Activated naive CD8-positive, alpha-beta T cell treated with anti-CD3 and anti-CD28 coated beads, Interleukin-2, amount 50 U/mL, for 16 hours (primary cell): Measurements from ENCODE around the gene ACAP3.

Experiments used
- DNase-seq: peaks from one replicate; pipeline ENCODE4 v3.0.0-alpha.2; 2020; ENCODE audit warnings: low read depth, low spot score

Gene ACAP3

DNA sequence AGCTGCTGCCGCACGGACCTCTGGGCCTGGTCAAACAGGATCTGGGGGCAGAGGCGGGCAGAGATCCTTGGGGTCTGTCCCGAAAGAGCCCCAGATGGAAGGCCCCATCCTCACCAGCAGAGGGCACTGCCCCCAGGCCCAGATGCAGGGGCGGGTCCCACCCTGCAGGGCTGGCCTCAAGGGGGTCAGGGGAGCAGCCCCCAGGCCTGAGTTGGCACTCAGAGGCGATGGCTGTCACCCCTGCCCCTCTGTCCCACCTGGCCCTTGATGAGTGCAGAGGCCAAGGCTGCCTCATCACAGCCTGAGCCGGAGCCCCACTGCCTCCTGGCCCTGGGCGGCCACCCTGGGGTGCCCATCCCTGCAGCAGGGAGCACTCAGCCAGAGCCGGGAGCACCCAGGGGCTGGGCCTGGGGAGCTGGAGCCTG, 5.7 kb downstream of the ACAP3 start:
- DNase-seq = no peak

DNA sequence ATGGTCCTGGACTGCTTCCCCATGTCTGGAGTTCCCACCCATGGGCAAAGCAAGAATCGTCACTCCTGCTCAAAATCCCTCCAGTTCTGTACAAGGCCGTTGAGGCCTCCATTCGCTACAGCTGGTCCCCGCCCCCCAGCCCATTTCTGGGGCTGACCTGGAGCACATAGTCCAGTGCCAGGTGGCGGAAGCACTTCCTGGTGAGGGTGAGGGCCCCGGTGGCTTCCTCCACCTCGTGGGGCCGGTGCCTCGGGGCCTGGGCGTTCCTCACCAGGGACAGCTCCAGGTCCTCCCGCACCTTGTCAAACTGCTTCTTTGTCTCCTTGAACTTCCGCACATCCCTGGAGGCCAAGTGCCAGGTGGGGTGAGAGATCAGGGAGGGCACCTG, 7.4 kb downstream of the ACAP3 start:
- DNase-seq = no peak

DNA sequence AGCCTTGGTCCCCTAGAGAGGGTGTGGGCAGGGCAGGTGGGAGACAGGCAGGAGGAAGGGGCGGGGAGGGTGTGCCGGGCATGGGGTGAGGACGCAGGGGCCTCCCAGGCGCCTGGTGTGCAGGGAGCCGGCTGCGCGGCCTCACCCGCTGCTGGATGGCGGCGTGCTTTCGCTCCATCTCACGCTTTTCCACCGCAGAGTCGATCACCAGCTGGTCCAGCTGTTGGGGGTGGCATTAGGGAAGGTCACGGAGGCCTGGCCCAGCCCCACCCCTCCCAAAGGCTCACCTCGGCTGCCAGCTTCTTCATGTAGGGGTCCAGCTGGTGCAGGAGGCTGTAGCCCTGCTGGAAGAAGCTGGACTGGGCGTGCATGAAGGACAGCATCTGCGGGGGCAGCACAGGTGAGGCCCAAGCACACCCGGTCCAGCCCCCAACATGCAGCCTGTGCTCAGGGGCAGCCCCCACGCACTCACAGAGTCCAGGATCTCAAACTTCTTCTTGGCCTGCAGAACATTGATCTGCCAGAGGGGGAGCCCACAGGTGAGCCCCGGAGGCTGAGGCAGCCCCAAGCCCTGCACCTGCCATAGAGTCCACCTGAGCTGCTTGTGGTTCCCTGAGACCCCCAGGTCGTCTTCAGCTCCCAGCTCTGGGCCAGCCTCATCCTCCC, 7.9 kb downstream of the ACAP3 start:
- DNase-seq = no peak

DNA sequence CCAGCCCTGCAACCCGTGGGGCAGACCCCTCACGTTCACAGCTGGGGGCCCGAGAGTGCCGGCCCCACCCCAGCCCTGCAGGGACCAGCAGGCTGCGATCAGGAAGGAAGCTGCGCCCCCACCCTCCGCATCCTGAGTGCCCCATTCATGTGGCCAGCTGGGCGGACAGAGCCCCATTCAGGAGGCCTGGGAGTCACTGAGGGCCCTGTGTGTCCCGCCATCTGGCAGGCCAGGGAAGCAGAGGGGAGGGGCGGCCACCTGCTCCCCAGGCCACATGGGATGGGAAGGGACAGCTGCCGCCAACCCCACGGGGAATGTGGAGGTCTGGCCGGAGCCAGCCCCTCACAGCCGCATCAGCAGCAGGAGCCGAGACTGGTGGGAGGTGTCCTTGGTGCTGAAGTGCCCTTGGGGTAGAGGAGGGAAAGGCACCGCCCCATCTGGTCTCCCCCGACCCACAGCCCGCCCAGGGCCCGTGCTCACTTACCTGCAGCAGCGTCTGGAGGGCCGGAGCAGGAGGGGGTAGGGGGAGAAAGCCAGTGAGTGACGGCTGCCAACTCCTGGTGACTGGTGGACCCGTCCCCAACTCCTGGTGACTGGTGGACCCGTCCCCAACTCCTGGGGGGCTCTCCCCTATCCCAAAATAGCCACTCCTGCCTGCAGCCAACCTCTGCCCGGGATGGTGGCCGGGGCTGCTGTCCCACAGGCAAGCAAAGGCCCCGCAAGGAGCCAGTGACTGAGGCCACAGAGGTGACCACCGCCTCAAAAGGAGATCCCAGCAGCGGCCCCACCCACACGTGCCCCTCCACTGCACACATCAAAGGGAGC, 8.7 kb downstream of the ACAP3 start:
- DNase-seq = no peak

DNA sequence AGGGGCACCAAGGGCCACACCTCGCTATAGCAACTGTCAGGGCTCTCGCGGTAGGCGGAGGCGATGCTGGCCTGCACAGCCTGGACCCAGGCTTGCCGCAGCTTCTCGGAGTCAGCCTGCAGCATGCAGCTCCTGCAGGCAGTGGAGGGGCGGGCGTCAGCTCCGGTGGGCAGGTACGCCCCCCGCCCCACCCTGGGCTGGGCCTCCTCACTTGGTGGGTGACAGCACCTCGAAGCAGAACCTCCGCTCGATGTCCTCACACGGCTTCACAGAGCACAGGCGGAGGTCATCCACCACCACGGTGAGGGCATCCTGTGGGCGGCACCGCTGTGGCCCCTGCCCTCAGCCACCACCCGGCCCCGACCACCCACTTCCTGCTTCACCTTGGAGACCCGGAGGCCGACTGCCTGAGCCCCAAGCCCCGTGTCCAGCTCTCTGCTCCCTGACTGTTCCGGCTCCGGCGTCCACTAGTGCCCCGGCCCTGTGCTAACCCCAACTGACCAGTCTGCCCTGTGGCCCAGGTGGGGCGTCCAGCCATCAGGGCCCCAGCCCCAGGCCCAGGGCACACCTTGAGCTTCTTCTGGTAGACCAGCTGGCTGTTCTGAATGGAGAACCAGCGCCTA, 9.8 kb downstream of the ACAP3 start:
- no peak for DNase-seq

DNA sequence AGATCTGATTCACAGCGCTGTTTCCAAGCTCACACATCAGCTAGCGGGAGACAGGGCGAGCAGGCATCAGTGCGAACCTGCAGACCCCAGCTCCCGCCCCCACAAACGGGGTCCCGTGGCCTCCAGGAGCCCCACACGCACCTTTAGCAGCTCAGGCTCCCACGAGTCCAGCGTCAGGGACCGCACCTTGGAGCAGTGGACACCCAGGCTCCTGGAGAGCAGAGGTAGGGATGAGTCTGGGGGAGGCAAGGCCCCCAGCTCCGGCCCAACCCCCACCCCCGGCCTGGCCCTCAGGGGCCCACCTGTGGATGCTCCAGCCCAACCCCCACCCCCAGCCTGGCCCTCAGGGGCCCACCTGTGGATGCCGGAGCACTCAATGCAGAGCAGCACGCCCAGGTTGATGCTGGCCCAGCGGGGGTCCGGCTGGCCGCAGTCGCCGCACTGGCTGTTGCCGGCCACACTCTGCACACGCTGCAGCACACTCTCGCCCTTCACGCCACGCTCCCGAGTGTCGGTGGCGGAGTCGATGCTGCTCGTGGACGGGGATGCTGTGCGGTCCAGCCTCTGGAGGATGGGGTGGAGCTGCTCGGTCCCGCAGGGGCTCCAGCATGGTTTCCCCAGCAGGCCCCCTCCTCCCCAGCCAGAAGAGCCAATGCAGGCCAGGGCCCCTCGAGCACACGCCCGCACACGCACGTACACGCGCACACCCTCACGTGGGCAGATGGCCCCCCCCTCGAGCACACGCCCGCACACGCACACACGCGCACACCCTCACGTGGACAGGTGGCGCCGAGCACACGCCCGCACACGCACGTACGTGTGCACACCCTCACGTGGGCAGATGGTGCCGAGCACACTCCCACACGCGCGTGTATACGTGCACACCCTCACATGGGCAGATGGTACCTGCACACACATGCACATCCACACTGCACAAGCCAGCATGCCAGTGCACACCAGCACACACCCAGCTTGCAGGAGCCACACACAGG, 11.4 kb downstream of the ACAP3 start:
- no peak for DNase-seq

DNA sequence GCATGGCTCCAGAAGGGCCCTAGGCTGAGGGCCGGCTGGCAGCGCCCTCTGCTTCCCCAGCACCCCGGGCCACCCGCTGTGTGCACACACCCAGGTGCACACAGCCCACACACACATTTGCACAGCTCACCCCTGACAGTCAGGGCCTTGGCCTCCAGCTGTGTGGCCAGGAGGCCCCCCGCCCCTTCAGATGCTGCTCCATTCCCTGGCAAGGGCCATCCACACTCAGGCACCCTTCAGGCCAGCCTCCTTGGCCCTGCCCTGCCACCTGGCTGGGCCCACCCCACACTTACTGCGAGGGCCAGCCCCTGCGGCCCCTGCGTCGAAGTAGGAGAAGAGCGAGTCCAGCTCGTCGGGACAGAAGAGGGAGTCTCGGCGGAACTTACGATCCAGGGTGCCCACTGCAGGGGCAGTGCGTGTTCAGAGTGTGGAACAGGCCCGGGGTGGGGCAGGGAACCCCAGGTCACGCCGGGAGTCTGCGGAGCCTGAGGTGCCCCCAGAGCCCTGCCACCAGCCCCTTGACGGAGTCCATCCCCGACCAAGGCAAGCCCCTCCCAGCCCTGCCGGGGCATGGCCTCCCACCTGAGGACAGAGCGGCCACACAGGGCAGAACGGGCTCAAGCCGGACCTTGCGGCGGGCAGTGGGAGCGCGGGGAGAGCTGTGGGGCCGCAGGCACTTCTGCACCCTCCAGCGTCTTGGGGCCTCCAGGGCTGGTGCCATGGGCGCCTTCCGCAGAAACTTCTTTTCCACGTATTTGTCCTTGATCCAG, 12.4 kb downstream of the ACAP3 start:
- DNase-seq = no peak

DNA sequence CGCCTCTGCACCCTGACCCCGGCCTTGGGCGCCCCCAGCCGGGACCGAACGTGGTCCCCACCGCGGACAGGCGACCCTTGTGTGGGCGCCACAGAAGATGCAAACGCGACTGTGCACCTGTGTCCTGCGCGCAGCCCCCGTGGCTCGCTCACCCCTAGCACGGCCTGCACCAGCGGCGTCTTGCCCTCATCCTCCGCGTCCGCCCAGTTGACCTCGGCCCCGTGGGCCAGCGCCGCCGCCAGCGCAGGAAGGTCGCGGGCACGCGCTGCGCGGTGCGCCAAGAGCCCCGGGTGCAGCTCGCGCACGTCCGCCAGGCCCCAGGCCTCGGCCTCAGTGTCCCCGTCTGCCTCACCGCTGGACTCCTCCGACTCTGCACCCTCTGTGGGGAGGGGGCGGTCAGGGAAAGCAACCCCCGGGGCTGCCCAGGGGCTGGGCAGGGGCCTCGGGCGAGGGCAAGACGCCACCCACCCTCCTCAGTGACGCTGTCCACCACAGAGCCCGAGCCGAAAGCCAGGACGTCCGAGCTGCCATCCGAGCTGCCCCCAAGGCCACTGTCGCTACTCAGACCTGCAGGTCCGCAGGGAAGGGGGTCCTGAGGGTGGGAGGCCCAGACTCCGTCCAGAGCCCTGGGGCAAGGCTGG, 13.4 kb downstream of the ACAP3 start:
- no peak for DNase-seq

DNA sequence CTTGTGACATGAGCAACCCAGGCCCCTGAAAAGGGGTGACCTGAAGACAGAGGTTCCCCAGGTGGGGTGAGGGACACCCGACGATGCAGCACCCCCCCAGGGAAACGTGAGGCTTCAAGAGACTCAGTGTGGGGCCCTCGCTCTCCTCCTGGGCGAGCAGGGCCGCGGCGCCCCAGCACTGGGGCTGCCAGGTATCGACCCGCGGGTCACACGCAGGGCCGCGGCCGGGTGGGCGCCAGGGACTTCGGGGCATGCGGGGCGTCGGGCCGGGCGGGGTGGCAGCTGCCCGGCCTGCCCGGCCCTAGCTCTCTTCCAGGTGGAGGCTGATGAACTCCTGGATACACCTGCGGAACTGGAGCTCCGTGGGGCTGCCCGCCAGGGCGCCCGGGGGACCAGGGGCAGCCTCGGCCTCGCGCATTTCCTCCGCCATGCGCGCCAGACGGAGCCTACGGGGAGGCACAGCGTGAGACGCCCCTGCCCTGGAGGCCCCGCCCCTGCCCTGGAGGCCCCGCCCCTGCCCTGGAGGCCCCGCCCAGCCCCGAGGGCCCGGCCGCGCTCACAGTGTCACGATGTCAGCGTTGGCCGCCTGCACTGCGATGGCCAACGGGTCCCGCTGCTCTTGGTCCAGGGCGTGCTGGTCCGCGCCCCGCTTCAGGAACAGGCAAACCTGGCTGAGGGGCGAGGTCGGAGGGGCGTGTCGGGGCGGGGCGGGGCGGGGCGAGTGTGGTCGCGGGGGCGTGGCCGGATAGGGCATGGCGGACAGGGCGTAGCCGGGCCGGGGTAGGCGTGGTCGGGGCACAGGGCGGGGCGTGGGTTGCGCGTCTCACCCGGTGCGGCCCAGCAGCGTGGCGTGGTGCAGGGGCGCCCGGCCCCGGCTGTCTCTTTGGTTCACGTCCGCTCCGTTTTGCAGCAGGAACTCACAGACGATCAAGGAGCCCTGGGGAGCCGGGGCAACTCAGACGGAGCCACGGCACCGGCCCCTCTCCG, 14.2 kb downstream of the ACAP3 start:
- DNase-seq = no peak

DNA sequence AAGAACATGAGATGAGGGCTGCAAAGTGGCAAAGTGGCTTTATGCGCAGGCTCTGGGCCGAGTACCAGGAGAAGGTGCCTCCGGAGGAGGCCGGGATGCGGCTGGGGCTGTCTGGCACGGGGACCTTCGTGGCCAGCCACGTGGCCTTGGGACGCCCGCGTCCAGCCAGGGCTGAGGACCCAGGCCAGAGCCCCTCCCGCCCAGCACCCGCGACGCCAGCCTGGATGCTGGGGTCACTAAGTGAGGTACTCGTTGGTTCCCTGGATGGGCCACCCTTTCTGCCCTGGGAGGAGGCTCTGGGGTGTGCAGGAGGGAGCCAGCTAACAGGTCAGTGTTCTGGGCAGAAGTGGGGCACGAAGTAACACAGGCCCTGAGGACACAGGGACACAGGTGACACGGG, 14.9 kb downstream of the ACAP3 start:
- no peak for DNase-seq

DNA sequence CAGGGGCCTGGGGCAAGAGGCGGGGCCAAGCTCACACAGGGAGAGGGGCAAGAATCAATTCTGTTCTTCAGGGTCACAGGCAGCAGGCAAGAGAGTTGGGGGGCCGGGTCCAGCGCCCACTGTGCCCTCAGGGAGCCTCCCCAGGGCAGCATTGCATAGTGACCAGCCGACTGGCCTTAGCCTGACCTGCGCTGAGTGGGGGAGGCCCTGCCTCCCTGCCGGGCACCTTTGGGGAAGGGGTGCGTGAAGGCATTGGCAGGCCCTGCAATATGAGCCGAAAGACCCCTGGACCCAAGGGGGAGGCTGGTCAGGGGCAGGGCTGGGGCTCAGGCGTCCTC, 15.3 kb downstream of the ACAP3 start:
- no peak for DNase-seq

DNA sequence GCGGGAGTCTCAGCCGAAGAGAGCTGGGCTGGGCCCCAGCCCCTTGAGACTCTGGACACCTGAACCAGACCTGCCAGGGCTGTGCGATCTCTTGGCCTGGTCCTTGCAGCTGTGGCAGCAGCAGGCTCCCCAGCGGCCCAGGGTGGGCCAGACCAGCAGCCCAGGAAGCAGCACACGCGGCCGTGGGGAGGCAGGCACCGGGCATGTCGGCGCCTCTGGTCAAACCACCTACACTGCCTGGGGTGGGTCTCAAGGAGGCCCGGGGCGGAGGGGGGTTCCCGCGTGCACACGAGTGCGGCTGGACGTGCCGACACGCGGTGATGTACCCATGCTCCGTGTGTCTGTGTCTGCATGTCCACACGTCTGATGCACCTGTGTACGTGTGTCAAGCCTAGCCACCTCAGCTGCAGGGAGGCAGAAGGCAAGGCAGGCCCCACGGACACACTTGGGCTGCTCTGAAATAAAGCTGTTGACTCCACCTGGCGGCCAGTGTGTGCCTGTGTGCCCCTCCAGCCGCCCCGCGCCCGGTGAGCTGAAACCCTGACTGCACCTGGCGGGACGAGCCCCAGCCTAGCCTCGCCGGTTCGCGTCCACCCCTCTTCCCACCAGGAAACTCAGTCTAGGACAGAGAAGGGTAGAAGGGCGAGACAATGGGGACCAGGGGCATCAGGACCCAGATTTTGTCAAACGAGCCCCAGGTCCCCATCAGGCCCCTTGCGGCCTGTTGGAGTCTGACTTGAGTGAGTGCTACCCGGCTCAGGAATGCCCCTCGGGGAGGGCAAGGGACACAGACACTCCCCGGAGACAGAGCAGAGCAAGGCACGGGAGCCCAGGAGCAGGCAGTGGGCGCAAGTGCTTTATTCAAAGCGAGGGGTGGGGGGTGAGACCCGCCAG, 15.9 kb downstream of the ACAP3 start:
- DNase-seq = peak; percentile 43

DNA sequence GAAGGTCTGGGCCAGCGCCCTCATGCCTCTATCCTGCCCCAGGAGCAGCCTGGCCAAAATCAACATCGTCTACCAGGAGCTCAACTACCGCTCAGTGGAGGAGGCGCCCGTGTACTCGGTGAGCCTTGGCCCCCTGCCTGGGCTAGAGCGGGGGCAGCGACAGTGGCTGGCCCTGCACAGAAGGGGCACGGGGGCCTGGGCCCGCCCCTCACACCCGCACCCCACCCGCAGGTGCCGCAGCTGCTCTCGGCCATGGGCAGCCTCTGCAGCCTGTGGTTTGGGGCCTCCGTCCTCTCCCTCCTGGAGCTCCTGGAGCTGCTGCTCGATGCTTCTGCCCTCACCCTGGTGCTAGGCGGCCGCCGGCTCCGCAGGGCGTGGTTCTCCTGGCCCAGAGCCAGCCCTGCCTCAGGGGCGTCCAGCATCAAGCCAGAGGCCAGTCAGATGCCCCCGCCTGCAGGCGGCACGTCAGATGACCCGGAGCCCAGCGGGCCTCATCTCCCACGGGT, 16.7 kb downstream of the ACAP3 start:
- no peak for DNase-seq

DNA sequence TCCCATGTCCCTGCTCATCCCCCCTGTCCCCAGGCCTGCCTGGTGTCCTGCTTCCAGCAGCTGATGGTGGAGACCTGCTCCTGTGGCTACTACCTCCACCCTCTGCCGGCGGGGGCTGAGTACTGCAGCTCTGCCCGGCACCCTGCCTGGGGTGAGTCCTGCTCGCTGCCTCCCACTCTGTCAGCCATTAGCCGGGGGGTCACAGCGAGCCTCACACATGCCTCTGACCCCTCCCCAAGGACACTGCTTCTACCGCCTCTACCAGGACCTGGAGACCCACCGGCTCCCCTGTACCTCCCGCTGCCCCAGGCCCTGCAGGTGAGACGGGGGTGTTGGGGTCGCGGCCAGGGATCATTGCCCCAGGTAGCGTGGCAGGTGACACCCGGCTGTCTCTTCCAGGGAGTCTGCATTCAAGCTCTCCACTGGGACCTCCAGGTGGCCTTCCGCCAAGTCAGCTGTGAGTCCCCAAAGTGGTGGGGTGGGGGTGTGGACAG, 17.4 kb downstream of the ACAP3 start:
- peak; percentile 25 for DNase-seq

DNA sequence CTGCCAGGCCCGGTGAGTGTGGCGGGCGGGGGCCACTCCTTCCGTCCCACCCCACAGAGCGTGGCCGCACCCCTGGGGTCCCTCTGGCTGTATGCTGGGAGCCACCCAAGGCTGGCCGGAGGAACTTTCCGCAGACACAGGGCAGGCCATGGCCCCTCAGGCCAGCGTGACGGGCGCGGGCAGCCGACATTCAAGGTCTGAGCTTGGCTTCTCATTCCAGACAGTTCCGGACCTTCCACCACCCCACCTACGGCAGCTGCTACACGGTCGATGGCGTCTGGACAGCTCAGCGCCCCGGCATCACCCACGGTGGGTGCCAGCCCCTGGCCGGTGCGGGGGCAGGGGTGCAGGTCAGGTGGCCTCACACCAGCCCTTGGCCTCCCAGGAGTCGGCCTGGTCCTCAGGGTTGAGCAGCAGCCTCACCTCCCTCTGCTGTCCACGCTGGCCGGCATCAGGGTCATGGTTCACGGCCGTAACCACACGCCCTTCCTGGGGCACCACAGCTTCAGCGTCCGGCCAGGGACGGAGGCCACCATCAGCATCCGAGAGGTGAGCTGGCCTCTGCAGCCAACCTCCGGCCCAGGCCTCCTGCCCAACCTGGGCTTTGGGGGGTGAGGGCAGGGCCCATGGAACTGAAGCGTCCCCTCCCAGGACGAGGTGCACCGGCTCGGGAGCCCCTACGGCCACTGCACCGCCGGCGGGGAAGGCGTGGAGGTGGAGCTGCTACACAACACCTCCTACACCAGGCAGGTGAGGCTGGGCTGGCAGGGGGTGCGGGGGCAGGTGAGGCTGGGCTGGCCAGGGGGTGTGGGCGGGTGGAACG, 20.2 kb downstream of the ACAP3 start:
- no peak for DNase-seq

DNA sequence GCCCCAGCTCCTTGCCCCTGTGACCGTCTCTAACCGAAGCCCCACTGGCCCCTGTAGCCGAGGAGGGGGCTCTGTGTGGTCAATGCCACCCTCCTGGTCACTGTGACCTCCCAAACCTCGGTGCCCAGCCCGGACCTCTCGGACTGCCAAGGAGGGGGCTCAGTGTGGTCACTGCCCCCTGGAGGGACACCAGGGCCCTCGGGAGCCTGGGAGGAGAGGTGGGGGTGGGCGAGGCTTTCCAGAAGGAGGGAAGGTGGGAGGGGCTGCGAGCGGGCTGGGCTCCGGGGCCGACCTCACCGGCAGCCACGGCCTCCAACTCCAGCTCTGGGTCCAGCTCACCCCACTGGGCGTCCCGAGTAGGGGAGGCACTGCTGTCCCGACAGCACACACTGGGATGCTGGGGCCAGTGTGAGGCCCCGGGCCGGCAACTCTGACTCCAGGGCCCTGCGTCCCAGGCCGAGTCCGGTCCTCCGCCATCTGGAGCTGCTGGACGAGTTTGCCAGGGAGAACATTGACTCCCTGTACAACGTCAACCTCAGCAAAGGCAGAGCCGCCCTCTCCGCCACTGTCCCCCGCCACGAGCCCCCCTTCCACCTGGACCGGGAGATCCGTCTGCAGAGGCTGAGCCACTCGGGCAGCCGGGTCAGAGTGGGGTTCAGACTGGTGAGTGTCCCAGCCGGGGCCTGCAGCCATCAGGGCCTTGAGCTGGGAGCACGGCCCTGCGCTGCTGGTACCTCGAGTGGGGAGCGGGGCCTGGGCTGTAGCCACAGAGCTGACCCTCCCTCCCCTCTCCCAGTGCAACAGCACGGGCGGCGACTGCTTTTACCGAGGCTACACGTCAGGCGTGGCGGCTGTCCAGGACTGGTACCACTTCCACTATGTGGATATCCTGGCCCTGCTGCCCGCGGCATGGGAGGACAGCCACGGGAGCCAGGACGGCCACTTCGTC, 21.1 kb downstream of the ACAP3 start:
- no peak for DNase-seq
